Measurements from ENCODE around the gene CDS1. TPM values are rescaled to one million over a fixed set of nuclear protein-coding genes. Genes with fewer than 3 reads are reported as not detected.
A peak's percentile ranks its signal among the peaks of the same experiment; 100 is the strongest.

CDS1 gene
- total and polyA plus RNA-seq, 2 donors (not counting 3 experiments of a cell fraction or from before 2014, with no cell fraction given) = 0.01 TPM; not detected in 1

GRCh38 chr4:84578540-84579402, 4.2 kb upstream of the CDS1 start:
- H3K9me3 ChIP-seq (replicated peaks; ENCODE audit: control insufficient read depth, insufficient read depth, low read length) = no peaks in the 10 kb centered on the region
- H3K9me1 ChIP-seq (replicated peaks; ENCODE audit: control insufficient read depth, extremely low read depth, insufficient read depth, low read length) = no peaks in the 10 kb centered on the region
- intact Hi-C loops (cut with micrococcal nuclease) = loop anchor here (1.0 to 5.0 kb wide), 2 partner anchors 393 to 794 kb away; no protein-coding TSS in a partner anchor
- ChIA-PET CTCF (interaction anchor here (0.8 to 3.3 kb wide), 27 partner anchors 9 to 528 kb away, joined by 3 to 49 read pairs (median 4); no protein-coding TSS in a partner anchor), POLR2A (no interaction called here)
- no peaks in the 10 kb centered on the region for H4K20me1 ChIP-seq (replicated peaks; ENCODE audit: control insufficient read depth, extremely low read depth, insufficient read depth, low read length)
- H3K27me3 ChIP-seq (ENCODE audit: control insufficient read depth in 2 of 2, insufficient read depth in 2 of 2, low read length in 2 of 2) = peaks cover 35 to 42% of the 10 kb centered on the region in 2 experiments
- peaks cover 13% of the 10 kb centered on the region for H3K4me1 ChIP-seq (ENCODE audit: control insufficient read depth, extremely low read depth, insufficient read depth, low read length)
- no TSS peak for BruUV-seq (replicated peaks)
- FAIRE-seq (peak; percentile 86), DNase-seq (ENCODE audit: low read depth, low spot score) (peak; percentile 51)
- dilution Hi-C loops (cut with MboI; ENCODE audit: extremely low pct_ligation_motif_present, low sequenced_read_pairs) = no loop called here
- no peak overlapping the region for H3K4me3 ChIP-seq (replicated peaks in 1 of 3; ENCODE audit: insufficient read depth in 1 of 3, low read depth in 1 of 3, low read length in 3 of 3)
- H3K79me2 ChIP-seq (ENCODE audit: control insufficient read depth, insufficient read depth, low read length) = no peaks in the 10 kb centered on the region
- H3K36me3 ChIP-seq (ENCODE audit: control insufficient read depth in 2 of 2, extremely low read depth in 1 of 2, insufficient read depth in 2 of 2, low read length in 2 of 2) = no peaks in the 10 kb centered on the region
- no peak overlapping the region for H2AFZ ChIP-seq (ENCODE audit: low read depth, low read length)
- no peak for TF ChIP-seq POLR2A (IDR thresholded peaks at IDR 0.05; ENCODE audit: low read depth, low read length)
- TF ChIP-seq, protein P1, sequence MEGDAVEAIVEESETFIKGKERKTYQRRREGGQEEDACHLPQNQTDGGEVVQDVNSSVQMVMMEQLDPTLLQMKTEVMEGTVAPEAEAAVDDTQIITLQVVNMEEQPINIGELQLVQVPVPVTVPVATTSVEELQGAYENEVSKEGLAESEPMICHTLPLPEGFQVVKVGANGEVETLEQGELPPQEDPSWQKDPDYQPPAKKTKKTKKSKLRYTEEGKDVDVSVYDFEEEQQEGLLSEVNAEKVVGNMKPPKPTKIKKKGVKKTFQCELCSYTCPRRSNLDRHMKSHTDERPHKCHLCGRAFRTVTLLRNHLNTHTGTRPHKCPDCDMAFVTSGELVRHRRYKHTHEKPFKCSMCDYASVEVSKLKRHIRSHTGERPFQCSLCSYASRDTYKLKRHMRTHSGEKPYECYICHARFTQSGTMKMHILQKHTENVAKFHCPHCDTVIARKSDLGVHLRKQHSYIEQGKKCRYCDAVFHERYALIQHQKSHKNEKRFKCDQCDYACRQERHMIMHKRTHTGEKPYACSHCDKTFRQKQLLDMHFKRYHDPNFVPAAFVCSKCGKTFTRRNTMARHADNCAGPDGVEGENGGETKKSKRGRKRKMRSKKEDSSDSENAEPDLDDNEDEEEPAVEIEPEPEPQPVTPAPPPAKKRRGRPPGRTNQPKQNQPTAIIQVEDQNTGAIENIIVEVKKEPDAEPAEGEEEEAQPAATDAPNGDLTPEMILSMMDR (IDR thresholded peaks at IDR 0.05; ENCODE audit: extremely low read depth in 1 of 2, insufficient read depth in 1 of 2, low read depth in 1 of 2, low read length in 2 of 2) = peak; percentile 22 to 43
- no peak overlapping the region for H3K27ac ChIP-seq (ENCODE audit: insufficient read depth, low read depth, low read length)
- H3K4me2 ChIP-seq (ENCODE audit: insufficient read depth, low read length) = no peak overlapping the region
- no peak overlapping the region for H3K9ac ChIP-seq (replicated peaks; ENCODE audit: extremely low read depth, insufficient read depth, low read length)

GRCh38 chr4:84579403-84579776, 3.5 kb upstream of the CDS1 start:
- dilution Hi-C loops (cut with MboI; ENCODE audit: extremely low pct_ligation_motif_present, low sequenced_read_pairs) = no loop called here
- H3K4me1 ChIP-seq (ENCODE audit: control insufficient read depth, extremely low read depth, insufficient read depth, low read length) = peaks cover 13% of the 10 kb centered on the region

More at GRCh38 chr4:84579403-84579776, 3.5 kb upstream of the CDS1 start:
- ChIA-PET POLR2A (no interaction called here), CTCF (interaction anchor here (0.8 to 3.3 kb wide), 20 partner anchors 9 to 505 kb away, joined by 3 to 49 read pairs (median 6); no protein-coding TSS in a partner anchor)
- Histone ChIP-seq H3K79me2 (ENCODE audit: control insufficient read depth, insufficient read depth, low read length) (no peaks in the 10 kb centered on the region), H3K9ac (replicated peaks; ENCODE audit: extremely low read depth, insufficient read depth, low read length) (no peak overlapping the region), H3K9me1 (replicated peaks; ENCODE audit: control insufficient read depth, extremely low read depth, insufficient read depth, low read length) (no peaks in the 10 kb centered on the region), H3K27me3 (ENCODE audit: control insufficient read depth in 2 of 2, insufficient read depth in 2 of 2, low read length in 2 of 2) (peaks cover 39 to 48% of the 10 kb centered on the region in 2 experiments), H3K4me2 (ENCODE audit: insufficient read depth, low read length) (no peak overlapping the region), H3K36me3 (ENCODE audit: control insufficient read depth in 2 of 2, extremely low read depth in 1 of 2, insufficient read depth in 2 of 2, low read length in 2 of 2) (no peaks in the 10 kb centered on the region), H3K27ac (ENCODE audit: insufficient read depth, low read depth, low read length) (no peak overlapping the region), H3K9me3 (replicated peaks; ENCODE audit: control insufficient read depth, insufficient read depth, low read length) (no peaks in the 10 kb centered on the region), H4K20me1 (replicated peaks; ENCODE audit: control insufficient read depth, extremely low read depth, insufficient read depth, low read length) (no peaks in the 10 kb centered on the region), H2AFZ (ENCODE audit: low read depth, low read length) (no peak overlapping the region), H3K4me3 (replicated peaks in 1 of 3; ENCODE audit: insufficient read depth in 1 of 3, low read depth in 1 of 3, low read length in 3 of 3) (no peak overlapping the region)
- intact Hi-C loops (cut with micrococcal nuclease) = loop anchor here (5.0 kb wide), 1 partner anchor 793 kb away; no protein-coding TSS in a partner anchor
- TF ChIP-seq MAX (IDR thresholded peaks at IDR 0.05; ENCODE audit: insufficient read depth, insufficient read length) = no peak
- TF ChIP-seq FOS (IDR thresholded peaks at IDR 0.05; ENCODE audit: borderline replicate concordance, insufficient read depth, low read length) = no peak
- TF ChIP-seq EZH2 (IDR thresholded peaks at IDR 0.05; ENCODE audit: borderline replicate concordance, low read depth, low read length, severe bottlenecking) = no peak
- TF ChIP-seq, protein P1 (IDR thresholded peaks at IDR 0.05; ENCODE audit: extremely low read depth in 1 of 2, insufficient read depth in 1 of 2, low read depth in 1 of 2, low read length in 2 of 2) = no peak
- TF ChIP-seq POLR2AphosphoS5 (IDR thresholded peaks at IDR 0.05; ENCODE audit: insufficient read depth, low read depth, low read length) = no peak
- no peak for TF ChIP-seq JUN (IDR thresholded peaks at IDR 0.05; ENCODE audit: borderline replicate concordance, insufficient read depth, insufficient read length, low read depth)
- TF ChIP-seq MYC (IDR thresholded peaks at IDR 0.05; ENCODE audit: low read depth, low read length) = no peak
- TF ChIP-seq POLR2A (IDR thresholded peaks at IDR 0.05; ENCODE audit: low read depth, low read length) = no peak
- TF ChIP-seq GATA2 (IDR thresholded peaks at IDR 0.05; ENCODE audit: insufficient read depth, insufficient read length, low read depth, low read length) = no peak
- DNase-seq (ENCODE audit: low read depth, low spot score) = no peak
- no TSS peak for BruUV-seq (replicated peaks)
- FAIRE-seq = no peak
